Keratinocyte (primary cell): ENCODE results near the gene BRSK1. TPM values are rescaled to one million over a fixed set of nuclear protein-coding genes. Genes with fewer than 3 reads are reported as not detected.

Experiments
- DNase-seq: peaks from one replicate; pipeline ENCODE4 v3.0.0-alpha.2; 2011; ENCODE audit warnings: low read depth, missing footprints, low spot score
- FAIRE-seq: peaks from 2 replicates; lab custom pipeline; 2011; peaks lifted over from hg19 to GRCh38; lab: Jason Lieb, UNC
- H2AFZ ChIP-seq: 2 replicates; pipeline ENCODE4 v1.6.0; 2012; ENCODE audit warnings: low read length, control low read depth, inconsistent platforms; ENCODE audit not compliant: control insufficient read depth
- H3K27ac ChIP-seq: 2 replicates; pipeline ENCODE4 v1.5.1; 2011; ENCODE audit warnings: low read length; ENCODE audit not compliant: control insufficient read depth, insufficient read depth
- H3K27me3 ChIP-seq: 3 replicates; pipeline ENCODE4 v1.6.0; 2011; ENCODE audit warnings: low read length; ENCODE audit not compliant: control insufficient read depth, insufficient read depth; ENCODE audit errors: extremely low read depth
- H3K36me3 ChIP-seq, 2 experiments: 2 replicates in 1 of 2; 3 replicates in 1 of 2; pipeline ENCODE4 v1.5.1; 2011; ENCODE audit warnings: low read length in 2 of 2, mild to moderate bottlenecking in 1 of 2; ENCODE audit not compliant: control insufficient read depth in 2 of 2, insufficient read depth in 2 of 2; ENCODE audit errors: extremely low read depth in 1 of 2
- H3K4me1 ChIP-seq: 3 replicates; pipeline ENCODE4 v1.5.1; 2011; ENCODE audit warnings: low read length; ENCODE audit not compliant: control insufficient read depth, insufficient read depth; ENCODE audit errors: extremely low read depth
- H3K4me2 ChIP-seq: 3 replicates; pipeline ENCODE4 v1.6.0; 2011; ENCODE audit warnings: low read depth, low read length; ENCODE audit not compliant: control insufficient read depth, insufficient read depth; ENCODE audit errors: extremely low read depth
- H3K4me3 ChIP-seq, 3 experiments: fragments of 200-600 bp in 1 of 3; sonication (generic) in 1 of 3; 2 replicates in 2 of 3; 3 replicates in 1 of 3; pipeline ENCODE4 v1.5.1; 2011 to 2016; ENCODE audit warnings: low read length in 3 of 3, mild to moderate bottlenecking in 3 of 3, control low read depth in 2 of 3, inconsistent platforms in 1 of 3, low read depth in 1 of 3, mixed read lengths in 1 of 3, mixed run types in 1 of 3, moderate library complexity in 1 of 3; ENCODE audit not compliant: control insufficient read depth in 2 of 3, insufficient read depth in 2 of 3; ENCODE audit errors: extremely low read depth in 1 of 3
- H3K79me2 ChIP-seq: 2 replicates; pipeline ENCODE4 v1.6.0; 2012; ENCODE audit warnings: low read length; ENCODE audit not compliant: control insufficient read depth, insufficient read depth
- H3K9ac ChIP-seq: 3 replicates; pipeline ENCODE4 v1.6.0; 2011; ENCODE audit warnings: low read length; ENCODE audit not compliant: control insufficient read depth, insufficient read depth; ENCODE audit errors: extremely low read depth
- H3K9me1 ChIP-seq: 3 replicates; pipeline ENCODE4 v1.6.0; 2011; ENCODE audit warnings: low read length; ENCODE audit not compliant: control insufficient read depth, insufficient read depth; ENCODE audit errors: extremely low read depth
- H3K9me3 ChIP-seq: 2 replicates; pipeline ENCODE4 v1.5.1; 2012; ENCODE audit warnings: low read depth, low read length; ENCODE audit not compliant: control insufficient read depth
- H4K20me1 ChIP-seq: 3 replicates; pipeline ENCODE4 v1.6.0; 2011; ENCODE audit warnings: low read length; ENCODE audit not compliant: control insufficient read depth, insufficient read depth; ENCODE audit errors: extremely low read depth
- CTCF ChIP-seq, 3 experiments: IDR thresholded peaks in 1 of 3; conservative IDR thresholded peaks in 1 of 3; optimal IDR thresholded peaks in 1 of 3; 2 replicates in 2 of 3; 3 replicates in 1 of 3; pipeline versions ENCODE3 to v1.5.1; 2011; ENCODE audit warnings: low read length in 3 of 3, mild to moderate bottlenecking in 3 of 3, moderate library complexity in 2 of 3, control low read depth in 1 of 3, inconsistent platforms in 1 of 3; ENCODE audit not compliant: insufficient read depth in 2 of 3; ENCODE audit errors: extremely low read depth in 1 of 3
- EZH2 ChIP-seq: IDR thresholded peaks from one replicate; pipeline ENCODE4 v1.6.1; 2012; ENCODE audit warnings: inconsistent platforms, mild to moderate bottlenecking, low read length, moderate library complexity
- dilution Hi-C: fragments of 300-500 bp; cut with MboI; formaldehyde crosslinking; loops from one replicate; pipeline ENCODE4 v1.7.0; 2020; ENCODE audit warnings: low sequenced_read_pairs; ENCODE audit not compliant: extremely low pct_ligation_motif_present
- polyA plus RNA-seq, 5 experiments: library from polyadenylated mRNA; depleted of rRNA in 3 of 5; stranded (reverse) in 3 of 5; stranded (forward) in 1 of 5; unstranded in 1 of 5; fragments of >200 nt; gene quantifications; 1 replicate in 1 of 5; 2 replicates in 3 of 5; 3 replicates in 1 of 5; pipeline versions ENCODE4 v1.2.1 to v1.2.3, GENCODE V29; 2011 to 2012; ENCODE audit warnings: missing spikeins in 2 of 5, low read depth in 1 of 5, low replicate concordance in 1 of 5

Gene BRSK1
- polyA plus RNA-seq, 1 donor (not counting 4 experiments of a cell fraction or from before 2014, with no cell fraction given): 0.46 TPM

DNA sequence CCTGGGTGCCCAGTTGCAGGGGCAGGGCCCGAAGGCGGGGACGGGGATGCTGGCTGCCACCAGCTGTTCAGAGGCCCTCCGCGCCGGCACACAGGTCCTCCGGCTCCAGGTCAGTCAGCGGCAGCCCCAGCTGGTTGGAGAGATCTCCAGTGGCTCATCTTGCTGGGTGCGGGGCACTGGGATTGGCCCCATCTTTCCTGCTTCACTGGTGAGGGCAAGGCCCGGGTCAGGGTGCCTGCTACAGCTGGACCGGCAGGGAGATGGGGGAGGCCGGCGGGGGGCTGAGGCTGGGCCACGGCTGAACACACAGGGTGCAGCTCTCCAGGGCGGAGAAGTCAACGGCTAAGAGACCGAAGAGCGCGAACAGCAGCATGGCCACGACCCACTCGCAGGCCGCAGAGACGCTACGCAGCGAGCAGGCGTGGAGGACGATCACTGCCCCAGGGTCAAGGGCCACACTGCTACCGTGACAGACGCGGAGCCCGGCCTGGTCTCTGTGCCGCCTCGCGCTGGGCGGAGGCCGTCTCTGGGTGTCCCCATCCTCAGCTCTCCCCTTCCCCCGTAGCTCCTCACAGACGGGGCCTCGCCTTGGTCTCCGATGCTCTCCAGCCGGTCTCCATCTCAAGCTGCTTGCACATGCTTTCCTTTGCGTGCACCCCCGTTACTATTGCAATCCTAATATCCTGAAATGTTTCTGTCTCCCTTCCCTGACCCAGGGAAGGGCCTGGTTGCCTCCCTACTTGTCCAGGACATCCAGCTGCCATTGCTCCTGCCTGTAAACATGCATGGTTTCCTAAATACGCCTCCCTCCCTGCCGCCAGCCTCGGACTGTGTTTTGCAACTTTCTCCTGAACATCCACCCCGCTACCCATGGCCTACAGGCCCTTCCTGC is 29.1 kb downstream of the BRSK1 start:
- no peak overlapping the region for H3K4me3 ChIP-seq
- H3K27me3 ChIP-seq: no peaks in the 10 kb centered on the region
- dilution Hi-C loops: no loop called here

DNA sequence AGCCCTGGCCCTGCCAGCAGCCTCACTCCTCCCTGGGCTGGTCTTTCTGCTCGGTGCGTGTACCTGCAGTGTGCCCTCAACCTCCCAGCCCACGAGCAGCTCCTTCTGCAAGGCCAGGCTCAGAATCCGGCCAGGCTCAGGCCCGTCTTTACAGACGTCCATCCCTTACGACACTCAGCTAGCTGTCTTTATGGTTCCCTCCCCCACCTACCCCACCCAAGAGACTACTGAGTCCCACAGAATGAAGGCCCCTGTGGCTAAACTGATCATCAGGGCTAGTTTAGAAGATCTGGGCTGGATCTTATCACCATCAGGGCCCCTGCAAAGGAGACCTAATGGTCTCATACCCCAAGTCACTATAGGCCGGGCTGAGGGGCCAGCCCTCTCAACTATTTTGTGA is 30.6 kb downstream of the BRSK1 start:
- H3K4me2 ChIP-seq: no peak overlapping the region
- H3K4me3 ChIP-seq: no peak overlapping the region
- dilution Hi-C loops: no loop called here
- FAIRE-seq (no peak), DNase-seq (no peak)
- no peaks in the 10 kb centered on the region for H3K9me1 ChIP-seq
- H3K4me1 ChIP-seq: peaks cover 6% of the 10 kb centered on the region
- no peak for TF ChIP-seq EZH2
- H3K27ac ChIP-seq: no peak overlapping the region
- no peak overlapping the region for H3K9ac ChIP-seq
- no peaks in the 10 kb centered on the region for H3K9me3 ChIP-seq
- H4K20me1 ChIP-seq: no peaks in the 10 kb centered on the region
- no peaks in the 10 kb centered on the region for H3K36me3 ChIP-seq
- H3K79me2 ChIP-seq: no peaks in the 10 kb centered on the region
- H2AFZ ChIP-seq: no peak overlapping the region
- H3K27me3 ChIP-seq: no peaks in the 10 kb centered on the region

More for the DNA sequence above, 29.1 kb downstream of the BRSK1 start:
- no peak overlapping the region for H2AFZ ChIP-seq
- no peak for TF ChIP-seq CTCF (optimal IDR thresholded peaks at IDR 0.05 in 1 of 3, IDR thresholded peaks at IDR 0.05 in 1 of 3, conservative IDR thresholded peaks at IDR 0.05 in 1 of 3; ENCODE audit: extremely low read depth in 1 of 3, insufficient read depth in 2 of 3, low read length in 3 of 3)
- TF ChIP-seq EZH2: no peak
- no peaks in the 10 kb centered on the region for H4K20me1 ChIP-seq
- no peaks in the 10 kb centered on the region for H3K36me3 ChIP-seq
- H3K9me1 ChIP-seq: no peaks in the 10 kb centered on the region
- H3K9me3 ChIP-seq: no peaks in the 10 kb centered on the region
- H3K4me2 ChIP-seq: no peak overlapping the region
- H3K27ac ChIP-seq: no peak overlapping the region
- no peak overlapping the region for H3K9ac ChIP-seq
- peaks cover 6% of the 10 kb centered on the region for H3K4me1 ChIP-seq
- DNase-seq (no peak), FAIRE-seq (no peak)
- no peaks in the 10 kb centered on the region for H3K79me2 ChIP-seq
